ENCODE data around the gene COX10.

- no peak for TF ChIP-seq POLR2A (IDR thresholded peaks at IDR 0.05)
- TF ChIP-seq CTCF (IDR thresholded peaks at IDR 0.05): no peak
These were observed 15.7 kb downstream of the COX10 start for GRCh38 chr17:14084955-14085354.

Measured in esophagus squamous epithelium (tissue), 4 donors.